ENCODE results near the gene ZYX. TPM values are rescaled to one million over a fixed set of nuclear protein-coding genes. Genes with fewer than 3 reads are reported as not detected.

The ZYX gene
- total RNA-seq, 2 donors from 2014 or later = 55.8 to 256 TPM

GRCh38 chr7:143433759-143434158 lies 52.6 kb downstream of the ZYX start:
- no peaks in the 10 kb centered on the region for H3K4me1 ChIP-seq (replicated peaks)
- no peak for TF ChIP-seq POLR2A (IDR thresholded peaks at IDR 0.05)
- H3K27me3 ChIP-seq (replicated peaks; ENCODE audit: insufficient read depth) = no peaks in the 10 kb centered on the region
- H3K4me3 ChIP-seq = no peak overlapping the region
- DNase-seq (ENCODE audit: low spot score) = no peak
- H3K9me3 ChIP-seq = no peaks in the 10 kb centered on the region
- no peak overlapping the region for H3K27ac ChIP-seq
- H3K36me3 ChIP-seq = no peaks in the 10 kb centered on the region
- 84% methylated on average over 4 of the region's 4 CpGs for WGBS
- intact Hi-C loops (cut with DNase I) = no loop called here

- 41% methylated on average over 9 of the region's 9 CpGs for WGBS
Measured at GRCh38 chr7:143434660-143435059, 53.5 kb downstream of the ZYX start.

DNA sequence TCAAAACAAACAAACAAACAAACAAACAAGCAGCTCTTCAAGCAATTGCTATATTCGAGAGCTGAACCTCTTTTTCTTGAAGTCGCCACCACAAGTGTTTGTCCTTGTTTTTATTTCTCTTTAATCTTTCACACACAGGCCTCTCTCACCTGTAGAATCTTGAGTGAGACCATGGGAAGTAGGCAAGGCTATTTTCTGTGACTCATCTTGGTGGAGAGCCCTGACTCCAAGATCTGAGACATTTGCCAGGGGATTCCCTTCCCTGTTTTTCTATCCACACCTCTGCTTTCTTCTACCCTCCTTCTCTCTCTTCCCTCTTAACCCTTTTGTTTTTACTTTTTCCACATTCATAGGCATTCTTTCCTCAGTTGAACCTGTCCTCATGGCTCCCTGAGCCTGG lies 54.1 kb downstream of the ZYX start:
- H3K4me3 ChIP-seq = no peak overlapping the region
- H3K4me1 ChIP-seq (replicated peaks) = no peaks in the 10 kb centered on the region
- H3K9me3 ChIP-seq = no peaks in the 10 kb centered on the region
- no peak for DNase-seq (ENCODE audit: low spot score)
- no peaks in the 10 kb centered on the region for H3K27me3 ChIP-seq (replicated peaks; ENCODE audit: insufficient read depth)
- 83% methylated on average over 2 of the region's 2 CpGs for WGBS
- intact Hi-C loops (cut with DNase I) = no loop called here
- H3K36me3 ChIP-seq = no peaks in the 10 kb centered on the region
- TF ChIP-seq, protein P1, sequence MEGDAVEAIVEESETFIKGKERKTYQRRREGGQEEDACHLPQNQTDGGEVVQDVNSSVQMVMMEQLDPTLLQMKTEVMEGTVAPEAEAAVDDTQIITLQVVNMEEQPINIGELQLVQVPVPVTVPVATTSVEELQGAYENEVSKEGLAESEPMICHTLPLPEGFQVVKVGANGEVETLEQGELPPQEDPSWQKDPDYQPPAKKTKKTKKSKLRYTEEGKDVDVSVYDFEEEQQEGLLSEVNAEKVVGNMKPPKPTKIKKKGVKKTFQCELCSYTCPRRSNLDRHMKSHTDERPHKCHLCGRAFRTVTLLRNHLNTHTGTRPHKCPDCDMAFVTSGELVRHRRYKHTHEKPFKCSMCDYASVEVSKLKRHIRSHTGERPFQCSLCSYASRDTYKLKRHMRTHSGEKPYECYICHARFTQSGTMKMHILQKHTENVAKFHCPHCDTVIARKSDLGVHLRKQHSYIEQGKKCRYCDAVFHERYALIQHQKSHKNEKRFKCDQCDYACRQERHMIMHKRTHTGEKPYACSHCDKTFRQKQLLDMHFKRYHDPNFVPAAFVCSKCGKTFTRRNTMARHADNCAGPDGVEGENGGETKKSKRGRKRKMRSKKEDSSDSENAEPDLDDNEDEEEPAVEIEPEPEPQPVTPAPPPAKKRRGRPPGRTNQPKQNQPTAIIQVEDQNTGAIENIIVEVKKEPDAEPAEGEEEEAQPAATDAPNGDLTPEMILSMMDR (IDR thresholded peaks at IDR 0.05) = no peak
- no peak for TF ChIP-seq POLR2A (IDR thresholded peaks at IDR 0.05)
- TF ChIP-seq POLR2AphosphoS5 (IDR thresholded peaks at IDR 0.05) = no peak
- H3K27ac ChIP-seq = no peak overlapping the region

More at GRCh38 chr7:143434660-143435059, 53.5 kb downstream of the ZYX start:
- Histone ChIP-seq H3K4me1 (replicated peaks) (no peaks in the 10 kb centered on the region), H3K36me3 (no peaks in the 10 kb centered on the region), H3K4me3 (no peak overlapping the region), H3K9me3 (no peaks in the 10 kb centered on the region), H3K27me3 (replicated peaks; ENCODE audit: insufficient read depth) (no peaks in the 10 kb centered on the region), H3K27ac (no peak overlapping the region)
- peak; percentile 85 for DNase-seq (ENCODE audit: low spot score)
- peak; percentile 92 for TF ChIP-seq POLR2AphosphoS5 (IDR thresholded peaks at IDR 0.05)
- TF ChIP-seq, protein P1 (IDR thresholded peaks at IDR 0.05) = no peak
- intact Hi-C loops (cut with DNase I) = no loop called here

- Histone ChIP-seq H3K4me1 (replicated peaks) (no peaks in the 10 kb centered on the region), H3K27ac (no peak overlapping the region), H3K27me3 (replicated peaks; ENCODE audit: insufficient read depth) (no peaks in the 10 kb centered on the region), H3K4me3 (no peak overlapping the region), H3K9me3 (no peaks in the 10 kb centered on the region), H3K36me3 (no peaks in the 10 kb centered on the region)
- no peak for DNase-seq (ENCODE audit: low spot score)
- TF ChIP-seq POLR2A (IDR thresholded peaks at IDR 0.05) (no peak), POLR2AphosphoS5 (IDR thresholded peaks at IDR 0.05) (no peak)
- TF ChIP-seq, protein P1 (IDR thresholded peaks at IDR 0.05) = no peak
- intact Hi-C loops (cut with DNase I) = no loop called here
- 92% methylated on average over 3 of the region's 3 CpGs for WGBS
Measured at GRCh38 chr7:143436325-143436946, 55.3 kb downstream of the ZYX start.

GRCh38 chr7:143437578-143437977 lies 56.4 kb downstream of the ZYX start:
- Histone ChIP-seq H3K4me3 (no peak overlapping the region), H3K27me3 (replicated peaks; ENCODE audit: insufficient read depth) (no peaks in the 10 kb centered on the region), H3K9me3 (no peaks in the 10 kb centered on the region), H3K27ac (no peak overlapping the region), H3K36me3 (no peaks in the 10 kb centered on the region), H3K4me1 (replicated peaks) (no peaks in the 10 kb centered on the region)
- intact Hi-C loops (cut with DNase I) = no loop called here
- 54% methylated on average over 4 of the region's 4 CpGs for WGBS
- TF ChIP-seq, protein P1 (IDR thresholded peaks at IDR 0.05) = no peak
- no peak for TF ChIP-seq POLR2A (IDR thresholded peaks at IDR 0.05)
- TF ChIP-seq POLR2AphosphoS5 (IDR thresholded peaks at IDR 0.05) = no peak
- DNase-seq (ENCODE audit: low spot score) = no peak
